ENCODE measurements around the gene KCNIP1. TPM values are rescaled to one million over a fixed set of nuclear protein-coding genes. Genes with fewer than 3 reads are reported as not detected.

KCNIP1 gene
- total and polyA plus RNA-seq, 10 of the 15 experiments (the other 5 are each of a cell fraction or from before 2014, with no cell fraction given), result not detected

DNA sequence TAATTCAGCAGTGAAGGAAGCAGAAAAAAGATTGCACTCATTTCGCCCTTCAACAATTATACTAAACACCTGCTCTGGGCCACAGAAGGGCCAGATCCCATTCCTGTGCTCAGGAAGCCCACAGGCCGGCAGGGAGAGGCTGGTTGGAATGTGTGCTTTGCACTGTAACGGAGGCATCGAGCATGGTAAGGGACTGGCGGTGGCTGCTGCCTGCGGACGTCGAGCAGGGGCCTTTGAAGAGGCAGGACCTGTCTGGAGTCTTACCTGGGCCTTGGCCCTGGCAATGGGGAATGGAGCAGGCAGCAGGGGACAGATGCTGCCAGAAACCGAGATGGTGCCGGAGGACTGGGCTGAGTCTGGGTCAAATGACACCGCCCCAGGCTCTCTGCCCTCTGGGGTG, 97.8 kb downstream of the KCNIP1 start:
- no peaks in the 10 kb centered on the region for H3K9me3 ChIP-seq (replicated peaks; ENCODE audit: control insufficient read depth, insufficient read depth, low read length)
- WGBS (ENCODE audit: insufficient coverage, insufficient replicate concordance, low lambda C conversion rate, missing lambda C conversion rate), result 42% methylated on average over 11 of the region's 11 CpGs
- ATAC-seq (no peak), DNase-seq (ENCODE audit: low read depth, low spot score) (no peak), FAIRE-seq (no peak)
- no peak overlapping the region for H3K4me2 ChIP-seq (ENCODE audit: control insufficient read depth, insufficient read depth)
- no peaks in the 10 kb centered on the region for H3K36me3 ChIP-seq (ENCODE audit: control insufficient read depth in 2 of 2, insufficient read depth in 2 of 2, low read length in 1 of 2)
- H3K79me2 ChIP-seq (ENCODE audit: control insufficient read depth, insufficient read depth, low read length), result no peaks in the 10 kb centered on the region
- H3K4me1 ChIP-seq (ENCODE audit: control insufficient read depth, insufficient read depth, low read length), result no peaks in the 10 kb centered on the region
- H3K9ac ChIP-seq (ENCODE audit: control insufficient read depth, insufficient read depth, low read length), result no peak overlapping the region
- no peak overlapping the region for H3K27ac ChIP-seq (ENCODE audit: control insufficient read depth, insufficient read depth)
- no TSS peak for BruUV-seq (replicated peaks)
- H2AFZ ChIP-seq (ENCODE audit: control insufficient read depth, low read depth, low read length), result no peak overlapping the region
- intact Hi-C loops (cut with micrococcal nuclease; ENCODE audit: unreplicated experiment), result no loop called here
- TF ChIP-seq ZNF207 (IDR thresholded peaks at IDR 0.05; ENCODE audit: borderline replicate concordance), result no peak
- no peak for TF ChIP-seq PAX5 (IDR thresholded peaks at IDR 0.05; ENCODE audit: borderline replicate concordance, low read depth, low read length)
- TF ChIP-seq SMAD5 (IDR thresholded peaks at IDR 0.05; ENCODE audit: low read depth), result no peak
- TF ChIP-seq, protein P1, sequence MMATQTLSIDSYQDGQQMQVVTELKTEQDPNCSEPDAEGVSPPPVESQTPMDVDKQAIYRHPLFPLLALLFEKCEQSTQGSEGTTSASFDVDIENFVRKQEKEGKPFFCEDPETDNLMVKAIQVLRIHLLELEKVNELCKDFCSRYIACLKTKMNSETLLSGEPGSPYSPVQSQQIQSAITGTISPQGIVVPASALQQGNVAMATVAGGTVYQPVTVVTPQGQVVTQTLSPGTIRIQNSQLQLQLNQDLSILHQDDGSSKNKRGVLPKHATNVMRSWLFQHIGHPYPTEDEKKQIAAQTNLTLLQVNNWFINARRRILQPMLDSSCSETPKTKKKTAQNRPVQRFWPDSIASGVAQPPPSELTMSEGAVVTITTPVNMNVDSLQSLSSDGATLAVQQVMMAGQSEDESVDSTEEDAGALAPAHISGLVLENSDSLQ (IDR thresholded peaks at IDR 0.05), result no peak
- no peak for TF ChIP-seq SMAD1 (IDR thresholded peaks at IDR 0.05; ENCODE audit: low read depth, partially characterized antibody)
- no peak for TF ChIP-seq STAT1 (conservative IDR thresholded peaks at IDR 0.05)
- no peak for TF ChIP-seq LARP7 (IDR thresholded peaks at IDR 0.05)
- TF ChIP-seq BCL11A (IDR thresholded peaks at IDR 0.05; ENCODE audit: low read depth, low read length), result no peak
- POLR2A ChIA-PET, result no interaction called here
- peaks cover 0 to 4% of the 10 kb centered on the region in 2 experiments; a peak in 3 of 4 replicates for H3K27me3 ChIP-seq (replicated peaks in 1 of 2; ENCODE audit: control insufficient read depth in 2 of 2, insufficient read depth in 2 of 2, low read length in 1 of 2)
- in situ Hi-C loops (cut with MboI), result no loop called here
- no peaks in the 10 kb centered on the region for H4K20me1 ChIP-seq (ENCODE audit: control insufficient read depth, insufficient read depth)
- H3K4me3 ChIP-seq, result no peak overlapping the region
- CTCF ChIA-PET, result no interaction called here
- SMC1A ChIA-PET (ENCODE audit: uncharacterized antibody, unreplicated experiment), result no interaction called here
- RAD21 ChIA-PET (ENCODE audit: unreplicated experiment), result interaction anchor here (1.4 kb wide), 1 partner anchor 32 kb away, joined by 3 read pairs; no protein-coding TSS in a partner anchor

DNA sequence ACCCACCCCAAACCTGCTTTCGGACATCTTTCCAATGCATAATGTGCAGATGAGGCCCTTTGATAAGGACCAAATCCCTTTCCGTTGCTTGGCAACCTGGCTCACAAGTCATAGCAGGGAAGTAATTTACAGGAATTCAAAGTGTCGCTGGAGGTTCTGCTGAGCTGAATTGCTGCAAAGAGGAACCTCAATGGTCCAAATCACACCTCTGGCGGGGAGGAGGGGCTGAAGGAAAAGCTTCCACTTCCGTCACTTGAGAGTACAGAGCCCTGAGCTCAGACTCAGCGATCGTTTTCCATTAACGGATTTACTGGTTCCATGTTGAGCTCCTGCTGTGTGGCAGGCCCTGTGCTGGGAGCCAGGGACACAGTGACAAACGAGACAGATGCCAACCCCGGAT, 99.3 kb downstream of the KCNIP1 start:
- no peak overlapping the region for H2AFZ ChIP-seq (ENCODE audit: control insufficient read depth, low read depth, low read length)
- intact Hi-C loops (cut with micrococcal nuclease; ENCODE audit: unreplicated experiment) (no loop called here), in situ Hi-C loops (cut with MboI) (no loop called here)
- H3K79me2 ChIP-seq (ENCODE audit: control insufficient read depth, insufficient read depth, low read length), result no peaks in the 10 kb centered on the region
- no peak overlapping the region for H3K4me3 ChIP-seq
- peaks cover 0 to 4% of the 10 kb centered on the region in 2 experiments; a peak in 3 of 4 replicates for H3K27me3 ChIP-seq (replicated peaks in 1 of 2; ENCODE audit: control insufficient read depth in 2 of 2, insufficient read depth in 2 of 2, low read length in 1 of 2)
- DNase-seq (ENCODE audit: low read depth, low spot score) (no peak), FAIRE-seq (no peak), ATAC-seq (no peak)
- ChIA-PET SMC1A (ENCODE audit: uncharacterized antibody, unreplicated experiment) (no interaction called here), CTCF (interaction anchor here (1.0 kb wide), 3 partner anchors 19 to 168 kb away, joined by 3 read pairs; no protein-coding TSS in a partner anchor), RAD21 (ENCODE audit: unreplicated experiment) (no interaction called here), POLR2A (interaction anchor here (0.8 kb wide), 1 partner anchor 9 kb away, joined by 4 read pairs; no protein-coding TSS in a partner anchor)
- no peaks in the 10 kb centered on the region for H4K20me1 ChIP-seq (ENCODE audit: control insufficient read depth, insufficient read depth)
- H3K9me3 ChIP-seq (replicated peaks; ENCODE audit: control insufficient read depth, insufficient read depth, low read length), result no peaks in the 10 kb centered on the region
- 39% methylated on average over 10 of the region's 10 CpGs for WGBS (ENCODE audit: insufficient coverage, insufficient replicate concordance, low lambda C conversion rate, missing lambda C conversion rate)
- no peak overlapping the region for H3K9ac ChIP-seq (ENCODE audit: control insufficient read depth, insufficient read depth, low read length)
- TF ChIP-seq SREBF2 (IDR thresholded peaks at IDR 0.05; ENCODE audit: low read length) (no peak), RELA (IDR thresholded peaks at IDR 0.05; ENCODE audit: borderline replicate concordance, partially characterized antibody) (no peak), HDAC6 (IDR thresholded peaks at IDR 0.05; ENCODE audit: unreplicated experiment) (no peak), ZZZ3 (IDR thresholded peaks at IDR 0.05; ENCODE audit: control insufficient read depth, insufficient read length, low read depth) (no peak), YBX1 (IDR thresholded peaks at IDR 0.05) (no peak), CBFB (IDR thresholded peaks at IDR 0.05; ENCODE audit: low read depth) (no peak), SMAD1 (IDR thresholded peaks at IDR 0.05; ENCODE audit: low read depth, partially characterized antibody) (no peak), TCF12 (IDR thresholded peaks at IDR 0.05; ENCODE audit: low read depth, low read length) (no peak), SMAD5 (IDR thresholded peaks at IDR 0.05; ENCODE audit: low read depth) (no peak), RB1 (IDR thresholded peaks at IDR 0.05; ENCODE audit: borderline replicate concordance) (no peak), EZH2 (IDR thresholded peaks at IDR 0.05; ENCODE audit: borderline replicate concordance, control insufficient read depth, low read depth, low read length) (no peak), NBN (IDR thresholded peaks at IDR 0.05) (no peak), PAX5 (IDR thresholded peaks at IDR 0.05; ENCODE audit: borderline replicate concordance, low read depth, low read length) (no peak), BRCA1 (IDR thresholded peaks at IDR 0.05; ENCODE audit: low read depth, low read length) (no peak), NFIC (IDR thresholded peaks at IDR 0.05; ENCODE audit: low read depth, low read length) (no peak)
- no peak overlapping the region for H3K27ac ChIP-seq (ENCODE audit: control insufficient read depth, insufficient read depth)
- H3K4me1 ChIP-seq (ENCODE audit: control insufficient read depth, insufficient read depth, low read length), result no peaks in the 10 kb centered on the region
- no peaks in the 10 kb centered on the region for H3K36me3 ChIP-seq (ENCODE audit: control insufficient read depth in 2 of 2, insufficient read depth in 2 of 2, low read length in 1 of 2)
- H3K4me2 ChIP-seq (ENCODE audit: control insufficient read depth, insufficient read depth), result no peak overlapping the region
- no TSS peak for BruUV-seq (replicated peaks)

All from GM12878 (cell line).